HEK293 (cell line): ENCODE measurements around the gene MED13L.

ENCODE experiments used
- CTCF ChIP-seq: fragments of 450-650 bp; formaldehyde crosslinking; IDR thresholded peaks from 2 replicates; pipeline ENCODE4 v1.5.1; 2016; ENCODE audit warnings: missing biosample characterization, missing genetic modification characterization
- REST ChIP-seq: fragments of 450-650 bp; formaldehyde crosslinking; IDR thresholded peaks from 2 replicates; pipeline ENCODE4 v1.5.1; 2016; ENCODE audit warnings: missing biosample characterization, missing genetic modification characterization
- ZBTB26 ChIP-seq: fragments of 450-650 bp; formaldehyde crosslinking; optimal IDR thresholded peaks from 2 replicates; pipeline ENCODE3; 2016; ENCODE audit warnings: missing biosample characterization, mild to moderate bottlenecking, missing genetic modification characterization
- ZBTB7A ChIP-seq: fragments of 450-650 bp; formaldehyde crosslinking; IDR thresholded peaks from 2 replicates; pipeline ENCODE4 v1.5.1; 2016; ENCODE audit warnings: low read depth, missing biosample characterization, missing genetic modification characterization
- ZNF18 ChIP-seq: fragments of 450-650 bp; formaldehyde crosslinking; IDR thresholded peaks from 2 replicates; pipeline ENCODE4 v1.5.1; 2016; ENCODE audit warnings: missing biosample characterization, missing genetic modification characterization
- ZNF24 ChIP-seq: fragments of 450-650 bp; formaldehyde crosslinking; IDR thresholded peaks from 2 replicates; pipeline ENCODE4 v1.5.1; 2016; ENCODE audit warnings: missing biosample characterization, missing genetic modification characterization
- ZSCAN23 ChIP-seq: fragments of 450-650 bp; formaldehyde crosslinking; IDR thresholded peaks from 2 replicates; pipeline ENCODE4 v1.5.1; 2016; ENCODE audit warnings: missing biosample characterization, missing genetic modification characterization

GRCh38 chr12:116002890-116003536 lies 274.5 kb downstream of the MED13L start:
- TF ChIP-seq REST (tag by site-specific recombination), result no peak
- TF ChIP-seq ZSCAN23 (tag by site-specific recombination), result no peak
- no peak for TF ChIP-seq ZBTB7A (tag by site-specific recombination)
- TF ChIP-seq CTCF (tag by site-specific recombination), result no peak
- no peak for TF ChIP-seq ZNF18 (tag by site-specific recombination)
- no peak for TF ChIP-seq ZBTB26 (tag by site-specific recombination)
- TF ChIP-seq ZNF24 (tag by site-specific recombination), result no peak
